ENCODE results near the gene PPL.

PPL gene

DNA sequence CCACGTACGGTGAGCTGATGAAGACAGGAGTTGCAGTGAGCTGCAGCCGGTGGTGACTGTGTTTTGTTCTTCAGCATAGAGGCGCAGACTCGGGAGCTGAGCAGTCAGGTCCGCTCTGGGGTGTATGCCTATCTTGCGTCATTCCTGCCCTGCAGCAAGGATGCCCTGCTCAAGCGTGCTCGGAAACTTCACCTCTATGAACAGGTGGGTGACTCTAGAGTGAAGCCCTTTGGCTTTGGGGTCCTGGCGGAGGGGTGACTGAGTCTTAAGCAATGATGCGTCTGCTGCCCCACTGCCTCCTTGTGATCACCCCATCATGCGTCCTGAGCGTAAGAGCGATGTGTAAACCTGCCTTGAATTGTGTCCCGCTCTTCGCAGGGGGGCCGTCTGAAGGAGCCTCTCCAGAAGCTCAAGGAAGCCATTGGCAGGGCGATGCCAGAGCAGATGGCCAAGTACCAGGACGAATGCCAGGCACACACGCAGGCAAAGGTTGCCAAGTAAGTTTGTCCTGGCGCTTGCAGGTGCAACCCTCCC lies 66.7 kb downstream of the PPL start:
- no peak for DNase-seq
- TF ChIP-seq GATA1 (IDR thresholded peaks at IDR 0.05; ENCODE audit: low read depth, low read length) = no peak
- TF ChIP-seq POLR2A (IDR thresholded peaks at IDR 0.05; ENCODE audit: low read length) = no peak

- no peak for DNase-seq
Observed at GRCh38 chr16:4869147-4869805, 67.7 kb downstream of the PPL start.

GRCh38 chr16:4868535-4868934 lies 68.4 kb downstream of the PPL start:
- no peak for TF ChIP-seq POLR2A (IDR thresholded peaks at IDR 0.05; ENCODE audit: low read length)
- TF ChIP-seq GATA1 (IDR thresholded peaks at IDR 0.05; ENCODE audit: low read depth, low read length) = no peak
- DNase-seq = no peak

More at GRCh38 chr16:4869147-4869805, 67.7 kb downstream of the PPL start:
- no peak for TF ChIP-seq POLR2A (IDR thresholded peaks at IDR 0.05; ENCODE audit: low read length)
- TF ChIP-seq GATA1 (IDR thresholded peaks at IDR 0.05; ENCODE audit: low read depth, low read length) = no peak

DNA sequence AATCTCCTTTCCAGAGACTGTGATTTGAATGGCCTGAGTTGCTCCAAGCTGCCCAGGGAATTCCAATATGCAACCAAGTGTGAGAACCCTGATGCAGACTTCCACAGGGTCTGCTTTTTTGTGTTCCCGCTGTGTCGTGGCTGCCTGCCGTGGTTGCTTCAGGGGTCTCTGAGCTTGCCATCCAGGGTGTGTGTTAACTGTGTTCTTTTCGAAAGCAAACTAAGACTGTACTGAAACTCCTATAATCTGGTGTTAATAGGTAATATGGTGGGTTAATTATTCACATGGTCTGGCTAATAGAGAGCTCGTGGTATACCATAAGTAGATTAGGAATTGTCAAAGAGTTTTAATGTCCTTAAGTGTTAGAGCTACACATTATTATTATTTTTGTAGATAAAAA lies 68.9 kb downstream of the PPL start:
- TF ChIP-seq GATA1 (IDR thresholded peaks at IDR 0.05; ENCODE audit: low read depth, low read length) (no peak), POLR2A (IDR thresholded peaks at IDR 0.05; ENCODE audit: low read length) (no peak)
- DNase-seq = no peak

DNA sequence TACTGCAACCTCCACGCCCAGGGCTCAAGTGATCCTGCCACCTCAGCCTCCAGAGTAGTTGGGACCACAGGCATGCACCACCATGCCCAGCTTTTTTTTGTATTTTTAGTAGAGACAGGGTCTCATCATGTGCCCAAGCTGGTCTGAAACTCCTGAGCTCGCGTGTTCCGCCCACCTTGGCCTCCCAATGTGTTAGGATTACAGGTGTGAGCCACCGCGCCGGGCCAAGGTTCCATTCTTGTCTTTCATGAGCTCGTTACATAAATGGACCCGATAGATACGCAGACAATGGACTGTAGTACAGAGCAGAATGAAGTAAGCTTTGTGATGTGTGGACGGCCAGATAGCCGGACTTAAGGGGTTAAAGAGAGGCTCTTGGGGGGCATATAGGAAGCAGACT lies 70.4 kb downstream of the PPL start:
- no peak for DNase-seq
- TF ChIP-seq GATA1 (IDR thresholded peaks at IDR 0.05; ENCODE audit: low read depth, low read length) = no peak
- no peak for TF ChIP-seq POLR2A (IDR thresholded peaks at IDR 0.05; ENCODE audit: low read length)

DNA sequence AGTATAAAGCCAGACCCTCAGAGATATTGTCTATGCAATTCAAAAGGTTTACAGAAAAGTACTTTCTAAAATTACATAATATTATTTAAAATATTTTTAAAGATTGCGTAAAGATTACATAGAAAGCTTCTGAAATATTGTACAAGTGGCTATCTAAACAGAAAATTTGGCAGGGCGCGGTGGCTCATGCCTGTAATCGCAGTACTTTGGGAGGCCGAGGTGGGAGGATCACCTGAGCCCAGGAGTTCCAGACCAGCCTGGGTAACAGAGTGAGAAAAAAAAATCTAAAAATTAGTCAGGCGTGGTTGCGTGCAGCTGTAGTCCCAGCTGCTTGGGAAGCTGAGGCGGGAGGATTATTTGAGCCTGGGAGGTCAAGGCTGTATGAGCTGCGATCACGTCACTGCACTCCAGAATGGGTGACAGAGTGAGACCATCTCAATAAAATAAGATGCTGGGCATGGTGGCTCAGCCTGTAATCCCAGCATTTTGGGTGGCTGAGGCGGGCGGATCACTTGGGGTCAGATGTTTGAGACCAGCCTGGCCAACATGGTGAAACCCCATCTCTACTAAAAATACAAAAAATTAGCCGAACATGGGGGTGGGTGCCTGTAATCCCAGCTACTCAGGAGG lies 71.6 kb downstream of the PPL start:
- no peak for DNase-seq
- no peak for TF ChIP-seq POLR2A (IDR thresholded peaks at IDR 0.05; ENCODE audit: low read length)
- TF ChIP-seq GATA1 (IDR thresholded peaks at IDR 0.05; ENCODE audit: low read depth, low read length) = no peak

- no peak for TF ChIP-seq POLR2A (IDR thresholded peaks at IDR 0.05; ENCODE audit: low read length)
- no peak for TF ChIP-seq GATA1 (IDR thresholded peaks at IDR 0.05; ENCODE audit: low read depth, low read length)
Observed at GRCh38 chr16:4864728-4865127, 72.2 kb downstream of the PPL start.

DNA sequence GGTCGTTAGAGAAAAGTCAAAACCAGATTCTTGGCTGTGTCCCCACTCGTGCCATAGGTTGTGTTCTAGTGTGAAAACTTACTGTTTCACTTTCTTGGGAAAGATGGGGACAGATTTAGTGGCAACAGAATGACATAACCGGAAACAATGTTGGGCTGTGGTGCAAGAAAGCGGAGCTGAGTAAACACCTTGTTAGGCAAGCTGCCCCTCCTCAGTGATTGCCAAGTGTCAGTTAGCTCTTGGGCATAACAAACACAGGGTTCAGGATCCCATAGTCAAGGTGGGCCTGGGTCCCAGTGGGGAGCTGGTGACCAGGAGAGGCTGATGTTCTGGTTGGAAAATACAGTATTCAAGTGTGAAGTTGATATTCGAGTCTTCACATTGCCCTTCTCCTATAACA lies 74.3 kb downstream of the PPL start:
- DNase-seq = no peak
- TF ChIP-seq GATA1 (IDR thresholded peaks at IDR 0.05; ENCODE audit: low read depth, low read length) (no peak), POLR2A (IDR thresholded peaks at IDR 0.05; ENCODE audit: low read length) (no peak)

More at GRCh38 chr16:4864728-4865127, 72.2 kb downstream of the PPL start:
- no peak for DNase-seq

GRCh38 chr16:4860727-4861342 lies 76.1 kb downstream of the PPL start:
- TF ChIP-seq POLR2A (IDR thresholded peaks at IDR 0.05; ENCODE audit: low read length) = no peak
- TF ChIP-seq GATA1 (IDR thresholded peaks at IDR 0.05; ENCODE audit: low read depth, low read length) = no peak

GRCh38 chr16:4859900-4860255 lies 77.1 kb downstream of the PPL start:
- DNase-seq = no peak
- TF ChIP-seq GATA1 (IDR thresholded peaks at IDR 0.05; ENCODE audit: low read depth, low read length) (no peak), POLR2A (IDR thresholded peaks at IDR 0.05; ENCODE audit: low read length) (no peak)

More at GRCh38 chr16:4860727-4861342, 76.1 kb downstream of the PPL start:
- no peak for DNase-seq

DNA sequence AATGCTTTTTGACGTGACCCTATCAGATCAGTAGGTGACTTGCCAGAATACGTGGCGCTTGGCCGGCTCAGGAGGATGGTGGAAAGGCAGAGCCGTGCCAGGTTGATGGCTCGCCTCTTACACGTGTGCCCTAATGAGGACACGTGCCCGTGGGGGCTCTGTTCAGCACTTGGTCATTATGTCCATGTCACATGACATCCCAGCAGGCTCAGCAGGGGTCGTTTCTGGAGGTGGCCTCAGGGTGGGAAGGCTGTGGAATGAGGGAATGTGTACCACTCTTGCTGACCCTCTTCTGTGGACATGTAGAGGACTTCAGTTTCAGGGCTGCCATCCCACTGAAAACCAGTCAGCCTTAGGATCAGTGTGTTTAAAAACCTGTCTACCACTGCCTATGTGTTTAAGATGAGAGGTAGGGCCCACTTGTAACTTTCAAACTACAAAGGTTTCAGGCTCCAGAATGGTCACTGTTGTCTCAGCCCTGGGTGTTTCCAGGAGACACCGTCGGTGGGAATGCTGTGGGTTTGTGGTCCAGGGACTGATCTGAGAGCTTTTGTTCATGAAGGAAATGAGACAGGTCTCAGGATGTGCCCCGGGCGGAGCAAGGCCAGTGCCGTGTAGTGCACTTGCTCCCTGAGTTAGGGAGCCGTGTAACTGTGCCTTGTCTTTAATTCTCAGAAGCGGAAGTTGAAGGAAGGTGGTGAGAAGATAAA lies 77.6 kb downstream of the PPL start:
- no peak for DNase-seq
- TF ChIP-seq GATA1 (IDR thresholded peaks at IDR 0.05; ENCODE audit: low read depth, low read length) = no peak
- no peak for TF ChIP-seq POLR2A (IDR thresholded peaks at IDR 0.05; ENCODE audit: low read length)

DNA sequence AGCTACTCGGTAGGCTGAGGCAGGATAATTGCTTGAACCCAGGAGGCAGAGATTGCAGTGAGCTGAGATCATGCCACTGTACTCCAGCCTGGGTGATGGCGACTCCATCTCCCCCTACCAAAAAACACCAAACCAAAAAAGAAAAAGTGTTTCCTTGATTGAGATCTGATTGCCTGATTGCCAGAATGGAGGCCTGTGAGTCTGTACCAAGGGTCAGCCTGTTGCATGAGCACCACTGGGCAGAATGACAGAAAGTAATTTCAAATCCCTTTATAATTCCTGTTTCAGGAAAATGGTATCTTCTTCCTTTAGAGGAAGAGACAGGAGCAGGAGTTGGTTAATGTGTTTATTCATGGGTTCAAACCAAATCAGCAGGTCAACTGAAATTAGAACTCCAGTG lies 81.1 kb downstream of the PPL start:
- no peak for DNase-seq
- TF ChIP-seq GATA1 (IDR thresholded peaks at IDR 0.05; ENCODE audit: low read depth, low read length) (no peak), POLR2A (IDR thresholded peaks at IDR 0.05; ENCODE audit: low read length) (no peak)

DNA sequence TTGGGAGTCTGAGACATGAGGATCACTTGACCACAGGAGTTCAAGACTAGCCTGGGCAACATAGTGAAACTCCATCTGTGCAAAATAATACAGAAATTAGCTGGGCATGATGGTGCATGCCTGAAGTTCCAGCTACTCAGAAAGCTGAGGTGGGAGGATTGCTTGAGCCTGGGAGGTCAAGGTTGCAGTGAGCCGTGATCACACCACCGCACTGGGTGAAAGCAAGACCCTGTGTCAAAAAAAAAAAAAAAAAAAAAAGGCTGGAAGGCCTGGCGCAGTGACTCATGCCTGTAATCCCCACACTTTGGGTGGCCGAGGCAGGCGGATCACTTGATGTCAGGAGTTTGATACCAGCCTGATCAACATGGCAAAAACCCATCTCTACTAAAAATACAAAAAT lies 81.6 kb downstream of the PPL start:
- TF ChIP-seq GATA1 (IDR thresholded peaks at IDR 0.05; ENCODE audit: low read depth, low read length) (no peak), POLR2A (IDR thresholded peaks at IDR 0.05; ENCODE audit: low read length) (no peak)
- no peak for DNase-seq
